HL-60/S4 treated with retinoic acid at 250 ng/mL for 4 days and 3 days (cell line): Measurements from ENCODE around the gene PPM1J.

Experiments
- in situ Hi-C: fragments of 300-500 bp; cut with MboI; formaldehyde crosslinking; loops from 2 replicates; pipeline ENCODE4 v1.7.0; 2022; ENCODE audit warnings: low sequenced_read_pairs

Gene PPM1J

DNA sequence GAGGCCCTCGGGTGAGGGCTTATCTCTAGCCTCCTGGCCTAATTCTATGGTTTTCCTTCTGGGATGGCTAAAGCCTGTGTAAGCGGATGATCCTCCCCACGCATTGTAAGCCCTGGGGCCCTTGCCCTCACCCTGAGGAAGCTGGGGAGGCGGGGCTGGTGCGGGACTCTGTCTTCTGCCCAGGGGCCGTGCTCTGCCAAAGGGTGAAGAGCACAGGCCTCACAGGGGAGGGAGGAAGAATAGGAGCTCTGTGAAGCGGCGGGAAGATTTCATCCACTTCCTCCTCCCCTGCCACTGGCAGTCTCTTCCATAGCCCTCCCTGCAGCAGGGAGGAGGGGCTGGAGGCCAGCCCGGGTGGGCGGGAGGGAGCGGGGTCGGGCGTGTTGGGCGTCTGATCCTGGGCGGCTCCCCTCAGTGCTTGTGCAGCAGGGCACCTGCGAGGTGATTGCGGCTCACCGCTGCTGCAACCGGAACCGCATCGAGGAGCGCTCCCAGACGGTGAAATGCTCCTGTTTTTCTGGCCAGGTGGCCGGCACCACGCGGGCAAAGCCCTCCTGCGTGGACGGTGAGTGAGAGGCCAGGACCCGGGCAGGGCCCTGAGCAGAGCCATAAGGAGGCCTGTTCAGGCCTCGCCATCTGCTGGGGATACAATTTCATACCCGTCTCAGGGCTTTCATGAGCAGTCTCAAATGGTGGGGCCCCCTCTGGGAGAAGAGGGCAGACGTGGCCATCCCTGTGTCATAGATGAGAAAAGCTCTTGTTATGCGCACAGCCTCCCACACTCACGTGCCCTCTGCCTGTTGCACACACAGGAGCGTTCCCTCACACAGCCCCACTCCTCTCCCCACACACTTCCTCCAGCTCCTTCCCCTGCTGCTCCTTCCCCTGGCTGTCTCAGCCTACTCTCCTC, 7.7 kb upstream of the PPM1J start:
- in situ Hi-C loops: loop anchor here (25.0 kb wide), 2 partner anchors 314 to 336 kb away; partner anchors contain the start of gene CTTNBP2NL

DNA sequence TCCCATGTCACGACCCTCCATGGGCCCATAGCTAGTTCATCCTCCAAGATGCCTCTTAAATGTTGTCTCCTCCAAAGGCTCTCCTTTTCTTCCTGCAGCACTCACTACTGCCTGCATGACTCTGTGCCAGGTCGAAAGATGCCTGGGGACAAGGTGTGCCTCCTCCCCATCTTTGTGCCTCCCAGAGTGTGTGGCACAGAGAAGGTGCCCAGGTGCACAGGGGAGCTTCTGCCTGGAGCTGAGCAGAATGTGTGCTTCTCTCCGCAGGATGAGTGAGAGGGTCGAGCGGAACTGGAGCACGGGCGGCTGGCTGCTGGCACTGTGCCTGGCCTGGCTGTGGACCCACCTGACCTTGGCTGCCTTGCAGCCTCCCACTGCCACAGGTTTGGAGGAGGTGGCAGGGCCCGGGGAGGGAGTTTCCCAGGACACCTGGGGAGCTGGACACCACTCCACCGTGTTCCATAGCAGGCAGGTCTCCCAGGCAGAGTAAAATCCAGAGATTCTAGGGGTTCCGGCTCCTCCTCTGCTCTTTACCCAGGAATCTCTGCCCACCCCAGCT, 6.9 kb upstream of the PPM1J start:
- in situ Hi-C loops: loop anchor here (25.0 kb wide), 2 partner anchors 315 to 335 kb away; partner anchors contain the start of gene CTTNBP2NL

DNA sequence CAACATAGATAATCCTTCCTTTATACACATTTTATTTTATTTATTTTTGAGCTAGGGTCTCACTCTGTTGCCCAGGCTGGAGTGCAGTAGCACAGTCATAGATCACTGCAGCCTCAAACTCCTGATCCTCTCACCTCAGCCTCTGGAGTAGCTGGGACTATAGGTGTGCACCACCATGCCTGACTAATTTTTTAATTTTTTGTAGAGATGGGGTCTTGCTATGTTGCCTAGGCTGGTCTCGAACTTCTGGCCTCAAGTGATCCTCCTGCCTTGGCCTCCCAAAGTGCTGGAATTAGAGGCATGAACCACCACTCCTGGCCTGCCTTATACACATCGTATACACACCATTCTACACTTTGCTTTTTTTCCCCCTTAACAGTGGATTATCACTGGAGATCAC, 6.2 kb upstream of the PPM1J start:
- in situ Hi-C loops: loop anchor here (25.0 kb wide), 2 partner anchors 316 to 334 kb away; partner anchors contain the start of gene CTTNBP2NL

DNA sequence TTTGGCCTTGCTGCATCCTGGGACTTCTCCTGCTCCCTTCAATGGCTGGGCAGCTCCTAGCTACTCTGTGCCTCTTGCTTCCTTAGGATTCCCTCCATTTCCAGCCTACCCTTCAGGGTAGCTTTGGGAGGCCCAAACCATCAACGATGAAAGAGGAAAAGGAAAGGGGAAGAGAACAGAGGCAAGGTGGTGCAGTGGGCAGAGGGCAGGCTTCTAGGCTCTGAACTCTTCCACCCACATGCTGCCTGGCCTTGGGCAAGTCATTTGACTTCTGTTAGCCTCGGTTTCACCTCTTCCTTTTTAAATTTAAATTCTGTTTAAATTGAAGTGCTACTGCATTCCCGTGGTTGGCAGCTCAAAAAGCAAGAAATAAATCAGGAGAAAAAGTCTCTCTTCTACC, 5.7 kb upstream of the PPM1J start:
- in situ Hi-C loops: loop anchor here (25.0 kb wide), 2 partner anchors 317 to 333 kb away; partner anchors contain the start of gene CTTNBP2NL

DNA sequence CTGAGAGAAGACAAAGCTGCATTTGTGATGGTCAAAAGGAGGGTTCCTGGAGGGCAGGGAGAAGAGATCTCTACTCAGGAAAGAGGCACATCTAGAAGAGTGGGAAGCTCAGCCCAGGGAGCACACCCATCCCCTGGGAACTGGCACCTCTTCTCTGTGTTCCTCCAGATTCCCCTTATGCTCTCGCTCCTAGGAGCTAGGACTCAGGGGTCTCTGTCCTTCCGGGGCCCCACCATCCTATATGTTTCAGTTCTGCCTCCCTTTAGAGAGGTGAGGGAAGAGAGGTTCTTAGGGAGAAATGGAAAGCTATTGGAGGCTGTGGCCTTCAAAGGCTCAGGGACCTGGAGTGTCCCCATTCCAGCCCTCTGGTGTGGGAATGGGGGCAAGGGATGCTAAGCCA, 4.6 kb upstream of the PPM1J start:
- in situ Hi-C loops: loop anchor here (25.0 kb wide), 2 partner anchors 318 to 332 kb away; partner anchors contain the start of gene CTTNBP2NL

DNA sequence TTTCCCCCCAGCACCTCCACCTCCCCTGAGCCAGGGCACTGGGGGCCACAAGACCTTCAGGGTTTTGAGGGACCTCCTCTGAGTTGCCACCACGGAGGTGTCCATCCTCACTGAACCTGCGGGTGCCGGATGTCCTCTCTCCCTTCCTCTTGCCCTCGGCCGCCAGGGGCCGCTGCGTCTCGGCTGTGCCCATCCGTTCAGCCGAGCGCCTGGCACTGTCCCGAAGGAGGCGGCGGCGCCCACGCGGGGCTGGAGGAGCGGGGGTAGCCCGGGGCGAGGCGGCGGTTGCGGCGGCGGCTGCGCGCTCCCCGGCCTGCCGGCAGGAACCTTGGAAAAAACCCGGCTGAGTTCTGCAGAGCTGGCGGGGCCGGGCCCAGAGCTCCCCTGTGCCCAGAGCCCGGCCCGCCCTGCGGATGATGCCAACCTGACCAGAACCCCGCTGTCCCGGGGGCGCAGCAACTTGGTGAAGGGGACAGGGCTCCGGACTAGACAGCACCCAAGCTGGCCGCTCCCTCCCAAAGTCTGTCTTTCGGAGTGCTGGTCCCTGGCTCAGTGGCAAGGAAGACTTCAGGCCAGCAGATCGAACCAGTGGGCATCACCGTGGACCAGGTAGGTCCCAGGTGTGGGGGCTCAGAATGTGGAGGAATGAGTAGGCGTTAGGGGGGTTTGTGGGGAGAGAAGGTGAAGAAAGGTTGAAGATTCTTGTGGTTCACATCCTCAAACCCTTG, 3.7 kb upstream of the PPM1J start:
- in situ Hi-C loops: loop anchor here (25.0 kb wide), 2 partner anchors 318 to 332 kb away; partner anchors contain the start of gene CTTNBP2NL

DNA sequence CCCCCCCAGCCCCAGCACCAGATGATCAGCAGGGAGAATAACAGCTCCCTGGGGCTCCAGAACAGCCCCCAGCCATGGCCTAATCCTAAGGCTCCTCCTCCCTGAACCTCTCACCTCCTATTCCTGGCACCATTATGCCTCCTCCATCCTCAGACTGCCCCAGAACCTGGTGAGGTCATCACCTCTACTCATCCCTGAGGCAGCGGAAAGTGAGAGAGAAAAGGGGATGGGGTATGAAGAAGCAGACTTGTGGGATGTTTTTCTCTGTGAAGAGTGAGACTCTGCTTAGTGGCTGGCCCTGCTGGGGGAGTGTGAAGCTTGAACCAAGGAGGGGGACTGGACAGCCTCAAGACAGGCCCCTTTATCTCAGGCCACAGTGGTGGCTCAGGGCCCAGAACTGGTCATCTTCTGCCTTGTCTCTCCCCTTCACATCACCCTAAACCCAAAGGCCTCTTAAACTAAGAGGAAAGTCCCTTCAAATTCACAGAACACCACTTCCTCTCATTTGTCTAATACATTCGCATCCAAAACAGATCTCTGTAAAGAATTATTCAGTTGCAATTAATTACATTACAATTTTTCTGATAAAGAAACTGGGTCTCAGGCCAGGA, 2.2 kb upstream of the PPM1J start:
- in situ Hi-C loops: loop anchor here (25.0 kb wide), 2 partner anchors 320 to 330 kb away; partner anchors contain the start of gene CTTNBP2NL

DNA sequence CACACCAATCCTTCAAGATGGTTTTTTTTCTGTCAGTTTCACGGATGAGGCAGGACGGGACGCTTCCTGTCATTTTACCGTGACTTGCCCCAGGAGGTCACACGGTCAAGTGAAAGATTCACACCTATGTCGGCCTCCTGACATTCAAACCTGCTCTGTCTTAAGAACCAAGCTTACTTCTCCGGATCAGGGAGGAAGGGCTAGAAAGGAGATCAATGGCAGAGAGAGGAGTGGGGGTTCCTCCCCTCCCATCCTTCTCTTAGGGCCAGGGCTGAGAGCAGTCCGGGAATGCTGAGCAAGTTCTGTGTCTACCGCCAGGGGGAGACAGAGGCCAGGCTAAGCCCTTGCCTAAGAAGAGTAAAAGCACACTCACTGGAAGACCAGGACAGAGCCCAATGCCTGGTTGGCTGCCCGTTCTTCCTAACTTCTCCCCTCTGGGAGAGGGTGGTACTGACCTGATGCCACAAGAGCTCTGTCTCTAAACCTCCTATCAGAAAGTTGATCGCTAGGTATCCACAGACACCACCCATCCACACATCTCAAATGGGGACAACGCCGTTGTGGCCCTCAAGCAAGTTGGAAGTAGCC, 1.1 kb upstream of the PPM1J start:
- in situ Hi-C loops: loop anchor here (25.0 kb wide), 2 partner anchors 321 to 329 kb away; partner anchors contain the start of gene CTTNBP2NL

DNA sequence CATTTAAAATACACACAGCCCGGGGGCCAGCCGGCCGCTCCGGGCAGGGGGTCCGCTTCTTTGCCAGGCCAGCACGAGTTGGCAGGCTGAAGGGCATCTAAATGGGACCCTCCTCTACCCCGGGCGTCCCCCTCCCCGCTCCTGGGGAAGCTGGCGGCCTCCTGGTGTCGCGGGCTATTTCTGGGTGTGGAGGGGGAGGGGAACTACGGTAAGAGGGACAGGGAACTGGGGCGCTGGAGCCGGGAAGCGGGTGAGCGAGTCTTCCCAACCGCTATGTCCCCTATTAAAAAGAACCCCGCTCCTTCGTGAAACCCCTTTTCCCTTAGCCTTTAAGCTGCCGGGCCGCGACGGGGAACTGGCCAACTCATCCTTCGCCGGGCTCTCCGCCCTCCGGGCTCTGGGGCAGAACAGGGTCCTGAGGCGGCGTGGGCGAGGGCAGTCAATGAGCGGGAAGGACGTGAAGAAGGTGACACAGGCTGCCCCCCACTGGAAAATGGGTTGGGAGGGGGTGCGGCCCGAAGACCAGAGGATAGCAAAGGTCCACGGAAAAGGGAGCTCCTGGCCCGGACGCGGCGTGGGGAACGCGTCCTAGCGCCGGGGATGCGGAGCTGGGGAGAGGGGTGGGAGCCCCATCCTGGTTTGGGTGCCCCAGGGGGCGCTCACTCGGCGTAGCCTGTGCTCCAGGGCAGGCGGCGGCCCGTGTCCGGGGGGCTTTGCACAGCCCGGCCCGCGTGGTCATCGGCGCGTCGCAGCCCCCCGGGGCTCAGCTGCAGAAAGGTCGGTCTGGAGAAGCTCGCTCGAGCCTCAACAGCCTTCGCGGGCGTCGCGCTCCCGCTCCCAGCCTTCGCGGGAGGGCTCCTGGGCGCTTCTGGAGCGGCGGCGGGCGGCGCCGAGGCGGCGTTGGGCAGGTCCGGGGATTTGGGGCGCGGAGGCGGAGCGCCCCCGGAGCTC, 544 bp downstream of the PPM1J start:
- in situ Hi-C loops: loop anchor here (25.0 kb wide), 2 partner anchors 323 to 327 kb away; partner anchors contain the start of gene CTTNBP2NL

DNA sequence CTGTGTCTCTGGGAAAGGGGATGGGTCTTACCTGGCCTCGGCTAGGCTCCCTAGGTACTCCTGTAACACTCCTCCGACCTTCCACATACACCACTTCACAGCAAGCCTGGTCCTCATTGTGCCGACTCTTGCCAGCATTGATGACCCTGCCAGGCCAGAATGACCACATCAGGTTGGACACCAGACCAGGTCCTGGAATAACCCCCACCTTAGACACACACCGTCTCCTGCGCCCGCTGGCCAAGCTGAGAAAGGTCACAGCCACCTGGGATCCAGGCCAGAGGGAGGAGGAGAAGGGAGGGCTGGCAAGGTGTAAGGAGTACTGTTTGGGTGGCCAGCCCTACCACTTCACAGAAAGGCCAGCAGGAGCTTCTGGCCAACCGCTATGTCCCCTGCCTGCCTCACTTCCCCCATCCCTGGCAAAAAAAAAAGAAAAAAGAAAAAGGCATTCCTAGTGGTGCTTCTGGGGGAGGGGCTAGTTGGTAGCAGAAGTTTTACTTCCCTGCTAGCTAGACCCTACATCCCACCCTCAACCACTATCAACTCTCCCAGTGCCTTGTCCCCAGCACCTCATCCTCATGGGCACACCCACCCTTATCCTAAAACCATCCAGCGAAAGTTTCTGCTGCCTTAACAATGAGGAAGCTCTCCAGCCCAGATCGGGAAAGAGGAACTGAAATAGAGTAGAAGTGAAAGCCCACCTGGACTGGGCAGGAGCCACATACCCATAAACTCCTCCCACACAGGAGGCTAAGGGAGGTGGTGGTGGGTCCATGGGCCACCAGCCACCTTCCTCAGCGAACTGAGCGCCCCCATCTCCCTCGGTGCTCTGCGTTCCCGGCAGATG, 1.4 kb downstream of the PPM1J start:
- in situ Hi-C loops: loop anchor here (25.0 kb wide), 2 partner anchors 324 to 326 kb away; partner anchors contain the start of gene CTTNBP2NL

DNA sequence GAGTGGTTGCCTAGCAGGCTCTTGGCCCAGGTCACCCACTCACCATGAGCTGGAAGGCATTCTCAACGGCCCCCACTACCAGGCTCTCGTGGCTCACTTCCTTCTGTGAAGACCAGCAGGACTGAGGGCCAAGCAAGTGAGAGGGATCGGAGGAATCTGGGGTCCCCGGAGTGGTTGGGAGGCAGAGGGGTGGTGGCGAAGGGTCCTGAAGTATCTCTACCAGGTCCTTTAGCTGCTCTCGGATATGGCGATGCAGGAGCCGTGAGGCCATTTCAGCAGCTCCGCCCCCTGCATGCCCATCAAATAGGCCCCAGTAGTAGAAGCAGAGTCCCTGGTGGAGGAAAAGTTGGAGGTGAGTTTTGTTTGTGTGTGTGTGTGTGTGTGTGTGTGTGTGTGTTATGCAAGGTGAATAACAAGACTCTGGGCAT, 2.4 kb downstream of the PPM1J start:
- in situ Hi-C loops: loop anchor here (25.0 kb wide), 2 partner anchors 325 kb away; partner anchors contain the start of gene CTTNBP2NL

DNA sequence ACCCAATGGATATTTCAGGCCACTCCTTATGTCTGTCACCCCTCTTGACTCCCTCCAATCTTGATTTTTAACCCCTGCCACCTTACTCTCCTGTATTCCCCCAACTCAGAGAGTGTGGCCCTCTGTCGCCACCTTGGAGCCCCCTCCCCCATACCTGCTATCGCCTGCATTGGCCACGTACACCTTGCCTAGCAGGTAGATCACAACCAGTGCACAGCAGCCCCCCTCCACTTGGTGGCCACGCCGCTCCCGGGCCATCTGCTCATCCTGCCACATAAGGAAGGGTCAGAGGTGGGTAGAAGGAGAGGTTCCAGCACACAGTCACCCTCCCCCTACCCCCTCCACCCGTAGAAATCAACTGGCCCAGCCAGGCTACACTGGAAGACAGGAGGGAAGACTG, 2.9 kb downstream of the PPM1J start:
- in situ Hi-C loops: loop anchor here (25.0 kb wide), 2 partner anchors 325 kb away; partner anchors contain the start of gene CTTNBP2NL

DNA sequence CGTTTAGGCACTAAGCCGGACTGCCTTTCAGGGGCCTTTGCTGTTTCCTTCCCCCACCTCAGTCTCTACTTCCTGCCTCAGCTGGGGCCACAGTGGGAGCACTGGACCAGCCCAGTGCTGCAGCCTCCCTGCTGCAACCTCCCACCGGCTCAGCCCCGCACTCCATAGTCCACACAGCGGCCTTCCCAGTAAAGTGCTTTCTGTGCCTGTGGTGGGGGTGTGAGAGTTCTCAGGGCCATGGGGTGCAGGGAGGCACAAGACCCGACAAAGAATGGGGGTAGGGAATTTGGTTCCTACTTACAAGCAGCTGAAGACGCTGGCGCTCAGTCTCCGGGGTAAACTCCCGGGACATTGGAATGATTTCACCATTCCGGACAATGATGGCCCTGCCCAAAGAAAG, 3.5 kb downstream of the PPM1J start:
- in situ Hi-C loops: loop anchor here (25.0 kb wide), 2 partner anchors 324 to 326 kb away; partner anchors contain the start of gene CTTNBP2NL

DNA sequence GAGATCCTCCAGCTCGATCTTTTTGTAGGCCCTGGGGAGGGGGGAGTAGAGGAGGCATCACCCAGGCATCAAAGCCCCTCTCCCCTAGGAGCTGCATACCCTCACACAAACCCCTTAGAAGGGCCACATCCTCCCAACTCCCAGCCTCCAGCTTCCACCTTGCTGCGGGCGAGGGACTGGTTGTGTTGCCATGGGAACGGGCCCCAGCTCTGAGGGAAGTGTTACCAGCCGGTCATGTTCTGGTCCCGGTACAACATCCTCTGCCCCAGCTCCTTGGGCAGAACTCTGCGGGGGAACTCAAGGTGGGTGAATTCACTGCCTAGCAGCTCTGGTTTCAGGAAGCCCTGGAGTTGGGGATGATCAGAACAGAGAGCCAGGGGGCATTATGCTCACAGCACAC, 4.1 kb downstream of the PPM1J start:
- in situ Hi-C loops: loop anchor here (25.0 kb wide), 2 partner anchors 324 to 326 kb away; partner anchors contain the start of gene CTTNBP2NL

DNA sequence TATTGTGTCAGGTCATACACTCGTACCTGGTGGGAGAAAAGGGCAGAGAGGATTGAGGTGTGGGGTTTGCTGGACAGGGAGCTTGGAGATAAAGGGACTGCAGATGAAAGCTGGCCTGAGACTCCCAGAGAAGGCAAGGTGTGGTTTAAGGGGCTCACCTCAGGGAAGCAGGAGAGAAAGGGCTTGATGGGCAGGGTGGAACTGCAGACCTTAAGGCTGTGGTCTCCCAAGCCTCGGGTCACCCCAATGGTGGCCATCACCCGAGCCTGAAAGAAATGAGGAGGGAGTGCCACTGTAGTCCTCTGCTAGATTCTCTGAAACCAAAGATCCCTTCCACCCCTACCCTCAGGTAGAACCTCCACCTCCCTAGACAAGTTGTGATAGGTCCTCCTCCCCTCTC, 4.5 kb downstream of the PPM1J start:
- in situ Hi-C loops: loop anchor here (25.0 kb wide), 2 partner anchors 323 to 327 kb away; partner anchors contain the start of gene CTTNBP2NL

DNA sequence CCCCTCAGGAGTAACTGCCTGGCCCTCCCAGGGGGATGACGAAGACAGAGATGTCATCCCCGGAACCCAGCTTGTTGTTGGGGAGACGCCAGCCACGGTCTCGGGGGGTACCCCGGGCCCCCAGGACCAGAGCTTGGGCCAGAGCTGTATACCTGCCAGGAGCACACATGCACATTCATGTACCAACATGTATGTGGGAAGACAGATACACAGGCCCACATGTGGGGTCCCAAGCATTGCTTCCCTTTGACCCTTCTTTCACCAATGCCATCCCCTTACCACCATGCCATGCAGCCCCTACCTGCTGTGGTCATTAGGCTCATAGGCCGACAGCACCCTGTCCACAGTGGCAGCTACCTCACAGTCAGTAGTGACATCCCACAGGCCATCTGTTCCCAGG, 5.0 kb downstream of the PPM1J start:
- in situ Hi-C loops: loop anchor here (25.0 kb wide), 2 partner anchors 323 to 327 kb away; partner anchors contain the start of gene CTTNBP2NL

DNA sequence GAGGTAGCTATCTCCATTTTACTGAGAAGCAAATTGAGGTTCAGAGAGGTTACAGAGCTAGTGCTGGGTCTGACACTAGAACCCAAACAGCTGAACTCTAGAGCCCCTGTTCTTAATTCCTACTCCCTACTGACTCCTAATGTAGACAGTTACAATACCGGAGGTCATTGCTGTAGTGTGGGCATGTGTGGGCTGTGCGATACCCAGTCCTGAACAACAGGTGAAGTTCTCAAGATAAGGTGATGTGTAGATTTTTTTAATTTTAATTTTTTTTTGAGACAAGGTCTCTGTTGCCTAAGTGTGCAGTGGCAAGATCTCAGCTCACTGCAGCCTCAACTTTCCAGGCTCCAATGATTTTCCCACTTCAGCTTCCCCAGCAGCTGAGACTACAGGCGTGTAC, 6.6 kb downstream of the PPM1J start:
- in situ Hi-C loops: loop anchor here (25.0 kb wide), 2 partner anchors 321 to 329 kb away; partner anchors contain the start of gene CTTNBP2NL
